ENCODE data around the gene MCM9. TPM values are rescaled to one million over a fixed set of nuclear protein-coding genes. Genes with fewer than 3 reads are reported as not detected.

Gene MCM9
- total and polyA plus RNA-seq, 3 donors from 2014 or later, result 14.0 to 25.1 (median 19.2) TPM

DNA sequence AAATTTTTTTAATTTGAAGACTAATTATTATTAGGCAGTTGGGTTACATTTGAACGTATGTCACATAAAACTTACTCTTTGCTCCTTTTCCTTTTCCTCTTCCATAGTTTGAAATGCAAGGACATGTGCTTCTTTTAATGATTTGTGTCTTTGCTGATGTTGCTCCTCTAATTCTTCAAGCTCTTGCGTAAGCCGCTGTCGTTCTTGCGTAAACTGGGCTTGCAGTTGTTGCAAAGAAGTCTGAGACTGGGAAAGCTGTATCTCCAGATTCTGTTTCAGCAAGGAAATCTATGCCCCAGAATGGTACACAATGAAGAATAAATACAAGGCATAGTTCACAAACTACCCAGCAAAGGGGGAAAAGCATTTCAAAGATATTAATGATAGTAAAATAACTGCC, 45.1 kb upstream of the MCM9 start:
- Histone ChIP-seq H3K36me3 (ENCODE audit: low read depth, missing control alignments) (no peaks in the 10 kb centered on the region), H3K27me3 (no peaks in the 10 kb centered on the region), H3K4me1 (no peaks in the 10 kb centered on the region), H3K27ac (no peak overlapping the region), H3K4me3 (no peak overlapping the region), H3K9me3 (no peaks in the 10 kb centered on the region)
- TF ChIP-seq CTCF (IDR thresholded peaks at IDR 0.05) (no peak), POLR2A (IDR thresholded peaks at IDR 0.05) (no peak)
- 94 to 96% methylated on average over 5 of the region's 5 CpGs for WGBS, 2 donors
- intact Hi-C loops (cut with DNase I; ENCODE audit: low total_unique reads), result no loop called here
- DNase-seq, result no peak

DNA sequence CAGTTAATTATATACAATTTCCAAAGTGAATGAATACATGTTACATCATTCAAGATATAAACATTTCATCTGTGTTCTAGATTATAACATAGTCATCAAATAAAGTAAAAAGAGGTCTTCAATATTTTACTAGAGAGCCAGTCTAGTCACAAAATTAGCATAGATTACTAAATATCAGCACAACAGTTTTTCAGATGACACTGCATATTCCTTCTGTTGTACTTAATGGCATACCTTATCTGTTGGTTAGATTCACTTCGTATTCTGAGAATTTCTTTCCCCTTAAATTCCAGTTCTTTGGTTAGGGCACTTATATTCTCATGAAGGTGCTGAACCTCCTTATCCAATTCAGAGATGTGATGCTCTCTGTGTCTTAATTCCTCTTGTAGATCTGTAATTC, 39.8 kb upstream of the MCM9 start:
- H3K4me1 ChIP-seq, result no peaks in the 10 kb centered on the region
- H3K4me3 ChIP-seq, result no peak overlapping the region
- H3K9me3 ChIP-seq, result no peaks in the 10 kb centered on the region
- 51 to 84% methylated on average over 1 of the region's 1 CpG for WGBS, 2 donors
- no peaks in the 10 kb centered on the region for H3K27me3 ChIP-seq
- intact Hi-C loops (cut with DNase I; ENCODE audit: low total_unique reads), result no loop called here
- H3K27ac ChIP-seq, result no peak overlapping the region
- TF ChIP-seq CTCF (IDR thresholded peaks at IDR 0.05), result no peak
- no peak for TF ChIP-seq POLR2A (IDR thresholded peaks at IDR 0.05)
- DNase-seq, result no peak
- no peaks in the 10 kb centered on the region for H3K36me3 ChIP-seq (ENCODE audit: low read depth, missing control alignments)

GRCh38 chr6:118971682-118972081, 36.7 kb upstream of the MCM9 start:
- 95 to 100% methylated on average over 1 of the region's 1 CpG for WGBS, 2 donors
- H3K4me1 ChIP-seq, result no peaks in the 10 kb centered on the region
- no peaks in the 10 kb centered on the region for H3K27me3 ChIP-seq
- H3K9me3 ChIP-seq, result no peaks in the 10 kb centered on the region
- intact Hi-C loops (cut with DNase I; ENCODE audit: low total_unique reads), result no loop called here
- no peak for DNase-seq
- H3K4me3 ChIP-seq, result no peak overlapping the region
- no peaks in the 10 kb centered on the region for H3K36me3 ChIP-seq (ENCODE audit: low read depth, missing control alignments)
- H3K27ac ChIP-seq, result no peak overlapping the region
- TF ChIP-seq CTCF (IDR thresholded peaks at IDR 0.05), result no peak
- no peak for TF ChIP-seq POLR2A (IDR thresholded peaks at IDR 0.05)

- WGBS, 2 donors, result 96 to 97% methylated on average over 3 of the region's 3 CpGs
- no peaks in the 10 kb centered on the region for H3K4me1 ChIP-seq
- TF ChIP-seq CTCF (IDR thresholded peaks at IDR 0.05) (no peak), POLR2A (IDR thresholded peaks at IDR 0.05) (no peak)
- no peaks in the 10 kb centered on the region for H3K9me3 ChIP-seq
- DNase-seq, result no peak
- H3K27me3 ChIP-seq, result no peaks in the 10 kb centered on the region
- intact Hi-C loops (cut with DNase I; ENCODE audit: low total_unique reads), result no loop called here
- no peak overlapping the region for H3K4me3 ChIP-seq
- no peaks in the 10 kb centered on the region for H3K36me3 ChIP-seq (ENCODE audit: low read depth, missing control alignments)
- no peak overlapping the region for H3K27ac ChIP-seq
Measured at GRCh38 chr6:118970866-118971265, 35.9 kb upstream of the MCM9 start.

GRCh38 chr6:118968416-118968815, 33.5 kb upstream of the MCM9 start:
- TF ChIP-seq POLR2A (IDR thresholded peaks at IDR 0.05), result no peak
- TF ChIP-seq CTCF (IDR thresholded peaks at IDR 0.05), result peak in 2 of 3 experiments; percentile 19 to 30
- no peaks in the 10 kb centered on the region for H3K36me3 ChIP-seq (ENCODE audit: low read depth, missing control alignments)
- WGBS, 2 donors, result 33% methylated on average over 2 of the region's 2 CpGs
- no peak overlapping the region for H3K27ac ChIP-seq
- no peak overlapping the region for H3K4me3 ChIP-seq
- no peaks in the 10 kb centered on the region for H3K4me1 ChIP-seq
- intact Hi-C loops (cut with DNase I; ENCODE audit: low total_unique reads), result loop anchor here (5.0 kb wide), 1 partner anchor 144 kb away; no protein-coding TSS in a partner anchor
- DNase-seq, result no peak
- no peaks in the 10 kb centered on the region for H3K27me3 ChIP-seq
- no peaks in the 10 kb centered on the region for H3K9me3 ChIP-seq
